ENCODE measurements around the gene NAPB. TPM values are rescaled to one million over a fixed set of nuclear protein-coding genes. Genes with fewer than 3 reads are reported as not detected.

NAPB gene
- polyA plus RNA-seq, 1 experiment = 6.4 TPM

DNA sequence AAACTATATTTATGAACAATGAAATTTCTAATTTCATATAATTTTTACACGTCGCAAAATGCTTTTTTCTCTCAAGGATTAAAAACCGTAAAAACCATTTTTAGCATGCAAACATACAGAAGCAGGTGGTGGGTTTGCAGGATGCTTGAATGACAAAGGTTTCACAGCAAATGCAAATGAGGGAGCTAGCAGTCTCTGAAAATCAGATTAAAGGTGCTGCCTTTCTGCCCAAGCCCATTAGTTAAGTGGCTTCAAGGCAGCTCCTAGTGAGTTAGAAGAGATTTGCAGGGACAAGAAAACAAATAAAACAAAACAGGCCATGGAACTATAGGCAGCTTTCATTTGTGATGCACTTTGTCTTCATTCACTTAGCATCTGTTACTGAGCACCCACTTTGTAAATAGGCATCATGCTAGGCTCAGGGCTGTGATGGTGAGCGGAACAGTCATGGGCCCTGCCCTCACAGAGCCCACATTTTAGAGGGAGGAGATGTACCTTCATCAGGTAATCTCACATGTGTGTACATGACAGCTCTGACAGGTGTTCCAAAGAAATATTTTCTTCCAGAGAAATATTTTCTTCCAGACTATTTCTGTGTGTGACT lies 29.5 kb downstream of the NAPB start:
- TF ChIP-seq, protein P1, sequence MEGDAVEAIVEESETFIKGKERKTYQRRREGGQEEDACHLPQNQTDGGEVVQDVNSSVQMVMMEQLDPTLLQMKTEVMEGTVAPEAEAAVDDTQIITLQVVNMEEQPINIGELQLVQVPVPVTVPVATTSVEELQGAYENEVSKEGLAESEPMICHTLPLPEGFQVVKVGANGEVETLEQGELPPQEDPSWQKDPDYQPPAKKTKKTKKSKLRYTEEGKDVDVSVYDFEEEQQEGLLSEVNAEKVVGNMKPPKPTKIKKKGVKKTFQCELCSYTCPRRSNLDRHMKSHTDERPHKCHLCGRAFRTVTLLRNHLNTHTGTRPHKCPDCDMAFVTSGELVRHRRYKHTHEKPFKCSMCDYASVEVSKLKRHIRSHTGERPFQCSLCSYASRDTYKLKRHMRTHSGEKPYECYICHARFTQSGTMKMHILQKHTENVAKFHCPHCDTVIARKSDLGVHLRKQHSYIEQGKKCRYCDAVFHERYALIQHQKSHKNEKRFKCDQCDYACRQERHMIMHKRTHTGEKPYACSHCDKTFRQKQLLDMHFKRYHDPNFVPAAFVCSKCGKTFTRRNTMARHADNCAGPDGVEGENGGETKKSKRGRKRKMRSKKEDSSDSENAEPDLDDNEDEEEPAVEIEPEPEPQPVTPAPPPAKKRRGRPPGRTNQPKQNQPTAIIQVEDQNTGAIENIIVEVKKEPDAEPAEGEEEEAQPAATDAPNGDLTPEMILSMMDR (IDR thresholded peaks at IDR 0.05; ENCODE audit: low read depth, low read length) = no peak
- no peaks in the 10 kb centered on the region for H3K9me3 ChIP-seq (ENCODE audit: control insufficient read depth, insufficient read depth, low read length)
- no peaks in the 10 kb centered on the region for H3K27me3 ChIP-seq (ENCODE audit: control insufficient read depth, insufficient read depth, low read length)
- ChIA-PET POLR2A (no interaction called here), CTCF (interaction anchor here (1.4 kb wide), 1 partner anchor 18 kb away, joined by 3 read pairs; no protein-coding TSS in a partner anchor)
- no peak overlapping the region for H3K27ac ChIP-seq (ENCODE audit: low read depth, low read length)
- H3K4me3 ChIP-seq (ENCODE audit: low read depth, low read length) = no peak overlapping the region
- no peak for DNase-seq (ENCODE audit: low read depth, low spot score)

DNA sequence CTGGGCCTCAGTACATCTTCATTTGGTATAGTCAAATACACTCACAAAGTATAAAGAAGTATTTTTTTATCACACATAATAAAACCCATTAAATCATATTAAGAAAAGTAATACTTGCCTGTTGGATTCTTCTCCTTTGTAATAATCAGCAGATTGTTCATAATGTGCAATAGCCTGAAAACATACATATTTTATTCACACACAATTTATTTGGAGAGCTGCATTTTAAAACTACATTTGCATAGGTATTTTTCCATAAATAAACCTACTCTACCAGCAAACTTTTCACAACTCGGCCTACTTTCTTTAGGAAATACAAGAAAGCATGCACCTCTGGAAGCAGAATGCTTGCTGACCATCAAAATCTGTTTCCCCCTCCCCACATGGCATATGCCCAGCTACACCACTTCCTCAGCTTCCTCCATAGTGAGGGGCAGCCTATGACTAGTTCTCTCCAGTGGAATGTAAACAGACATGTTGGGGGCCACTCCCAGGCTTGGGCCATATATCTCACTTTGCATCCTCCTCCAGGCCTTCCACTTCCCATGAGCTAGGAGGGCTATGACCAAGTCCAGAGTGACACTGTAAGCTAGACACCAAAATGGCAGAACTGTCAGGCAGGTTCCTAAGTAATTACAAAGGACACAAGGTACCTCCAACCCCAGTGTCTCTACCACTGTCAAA lies 31.1 kb downstream of the NAPB start:
- DNase-seq (ENCODE audit: low read depth, low spot score) = no peak
- no peak overlapping the region for H3K27ac ChIP-seq (ENCODE audit: low read depth, low read length)
- TF ChIP-seq, protein P1 (IDR thresholded peaks at IDR 0.05; ENCODE audit: low read depth, low read length) = no peak
- POLR2A ChIA-PET = no interaction called here
- no peaks in the 10 kb centered on the region for H3K27me3 ChIP-seq (ENCODE audit: control insufficient read depth, insufficient read depth, low read length)
- no peaks in the 10 kb centered on the region for H3K9me3 ChIP-seq (ENCODE audit: control insufficient read depth, insufficient read depth, low read length)
- H3K4me3 ChIP-seq (ENCODE audit: low read depth, low read length) = no peak overlapping the region
- CTCF ChIA-PET = no interaction called here

DNA sequence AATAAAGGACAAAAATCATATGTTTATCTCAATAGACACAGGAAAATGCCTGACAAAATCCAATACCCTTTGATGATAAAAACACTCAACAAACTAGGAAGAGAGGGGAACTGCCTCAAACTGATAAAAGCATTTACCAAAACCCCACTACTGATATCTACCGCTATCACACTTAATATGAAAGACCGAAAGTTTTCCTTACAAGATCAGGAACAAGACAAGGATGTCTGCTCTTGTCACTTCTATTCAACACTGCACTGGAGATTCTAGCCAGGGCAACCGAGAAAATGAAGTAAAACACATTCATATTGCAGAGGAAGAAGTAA lies 34.2 kb downstream of the NAPB start:
- no peak overlapping the region for H3K4me3 ChIP-seq (ENCODE audit: low read depth, low read length)
- TF ChIP-seq, protein P1 (IDR thresholded peaks at IDR 0.05; ENCODE audit: low read depth, low read length) = no peak
- H3K27ac ChIP-seq (ENCODE audit: low read depth, low read length) = no peak overlapping the region
- ChIA-PET POLR2A (no interaction called here), CTCF (no interaction called here)
- no peak for DNase-seq (ENCODE audit: low read depth, low spot score)
- no peaks in the 10 kb centered on the region for H3K27me3 ChIP-seq (ENCODE audit: control insufficient read depth, insufficient read depth, low read length)
- H3K9me3 ChIP-seq (ENCODE audit: control insufficient read depth, insufficient read depth, low read length) = no peaks in the 10 kb centered on the region

DNA sequence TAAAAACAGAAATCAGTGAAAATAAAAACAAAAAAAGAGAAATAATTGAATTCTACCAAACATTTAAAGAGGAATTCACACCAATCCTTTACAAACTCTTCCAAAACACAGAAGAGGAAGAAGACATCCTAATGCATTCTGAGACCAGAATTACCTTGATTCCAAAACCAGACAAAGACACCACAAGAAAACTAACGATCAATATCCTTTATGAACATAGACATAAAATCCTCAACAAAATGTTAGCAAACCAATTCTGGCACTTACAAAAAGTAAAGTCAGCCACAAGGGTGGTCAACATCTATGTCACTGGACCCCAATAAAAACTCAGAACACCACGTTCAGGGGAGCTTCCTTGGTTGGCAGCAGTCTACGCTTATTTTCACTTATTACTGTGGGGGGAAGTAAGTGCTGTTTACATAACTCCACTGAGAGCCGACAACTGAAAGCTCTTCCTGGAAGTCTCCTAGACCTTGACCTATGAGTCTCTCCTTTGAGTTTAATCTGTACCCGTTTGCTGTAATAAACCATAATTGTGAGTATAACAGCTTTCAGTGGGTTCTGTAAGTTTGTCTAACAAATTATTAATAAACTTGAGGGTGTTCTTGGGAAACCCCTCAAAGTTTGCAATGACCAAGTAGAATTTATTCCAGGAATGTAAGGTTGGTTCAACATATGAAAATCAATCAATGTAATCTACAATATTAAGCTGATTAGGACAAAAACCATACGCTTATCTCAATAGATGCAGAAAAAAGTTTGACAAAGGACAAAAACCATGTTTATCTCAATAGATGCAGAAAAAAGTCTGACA lies 34.8 kb downstream of the NAPB start:
- CTCF ChIA-PET = no interaction called here
- TF ChIP-seq, protein P1 (IDR thresholded peaks at IDR 0.05; ENCODE audit: low read depth, low read length) = no peak
- Histone ChIP-seq H3K27ac (ENCODE audit: low read depth, low read length) (no peak overlapping the region), H3K9me3 (ENCODE audit: control insufficient read depth, insufficient read depth, low read length) (no peaks in the 10 kb centered on the region), H3K4me3 (ENCODE audit: low read depth, low read length) (no peak overlapping the region), H3K27me3 (ENCODE audit: control insufficient read depth, insufficient read depth, low read length) (no peaks in the 10 kb centered on the region)
- POLR2A ChIA-PET = no interaction called here
- no peak for DNase-seq (ENCODE audit: low read depth, low spot score)

DNA sequence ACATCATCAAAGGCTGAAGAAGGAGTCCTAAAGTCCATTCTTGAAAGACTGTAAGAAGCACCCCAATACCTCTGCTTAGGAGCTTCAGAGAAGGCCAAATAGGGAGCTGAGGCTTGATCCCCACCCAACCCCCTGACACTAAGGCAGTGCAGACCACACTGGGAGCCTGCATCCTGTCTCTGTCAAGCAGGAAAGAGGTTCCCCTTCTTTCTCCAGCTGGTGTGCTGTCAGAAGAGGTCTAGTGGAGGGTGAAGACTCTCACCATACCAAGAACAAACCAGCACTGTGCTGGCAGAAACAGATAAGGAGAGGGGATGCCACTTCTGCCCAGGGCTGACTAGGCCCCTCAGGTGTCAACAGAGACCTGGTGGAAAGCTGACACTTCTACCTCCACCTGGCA lies 39.4 kb downstream of the NAPB start:
- POLR2A ChIA-PET = no interaction called here
- Histone ChIP-seq H3K27ac (ENCODE audit: low read depth, low read length) (no peak overlapping the region), H3K27me3 (ENCODE audit: control insufficient read depth, insufficient read depth, low read length) (no peaks in the 10 kb centered on the region), H3K9me3 (ENCODE audit: control insufficient read depth, insufficient read depth, low read length) (no peaks in the 10 kb centered on the region), H3K4me3 (ENCODE audit: low read depth, low read length) (no peak overlapping the region)
- TF ChIP-seq, protein P1 (IDR thresholded peaks at IDR 0.05; ENCODE audit: low read depth, low read length) = no peak
- DNase-seq (ENCODE audit: low read depth, low spot score) = no peak
- CTCF ChIA-PET = no interaction called here
